Aorta (tissue), 5 donors: ENCODE measurements around the gene LAMA3. TPM values are rescaled to one million over a fixed set of nuclear protein-coding genes. Genes with fewer than 3 reads are reported as not detected.

Source experiments
- ATAC-seq: fragments of 200-7000 bp; cut with Tn5 transposase; one replicate; pipeline ENCODE4 v1.9.1; 2022; ENCODE audit warnings: moderate library complexity; ENCODE audit not compliant: low FRiP score
- DNase-seq, 2 donors: peaks; one replicate each; pipeline ENCODE4 v3.0.0-alpha.2; 2020
- H3K27ac ChIP-seq, 2 donors: one replicate each; pipeline ENCODE4 v1.5.1; 2013; ENCODE audit warnings: low read length in 2 of 2, mild to moderate bottlenecking in 2 of 2, moderate library complexity in 2 of 2, control low read depth in 1 of 2, inconsistent platforms in 1 of 2, low read depth in 1 of 2
- H3K27me3 ChIP-seq, 2 donors: one replicate each; pipeline ENCODE4 v1.6.1; 2013; ENCODE audit warnings: control low read depth in 1 of 2, low read length in 1 of 2, mild to moderate bottlenecking in 1 of 2, moderate library complexity in 1 of 2; ENCODE audit not compliant: insufficient read depth in 2 of 2, control insufficient read depth in 1 of 2
- H3K36me3 ChIP-seq, 2 donors: one replicate each; pipeline ENCODE4 v1.6.1; 2013; ENCODE audit warnings: control low read depth in 1 of 2, low read length in 1 of 2, mild to moderate bottlenecking in 1 of 2; ENCODE audit not compliant: insufficient read depth in 2 of 2, control insufficient read depth in 1 of 2
- H3K4me1 ChIP-seq, 2 donors: one replicate each; pipeline ENCODE4 v1.6.1; 2013; ENCODE audit warnings: low read length in 2 of 2, control low read depth in 1 of 2, mild to moderate bottlenecking in 1 of 2, moderate library complexity in 1 of 2; ENCODE audit not compliant: insufficient read depth in 2 of 2, control insufficient read depth in 1 of 2
- H3K4me3 ChIP-seq, 2 donors: one replicate each; pipeline ENCODE4 v1.5.1; 2013; ENCODE audit warnings: low read length in 2 of 2, control low read depth in 1 of 2, mild to moderate bottlenecking in 1 of 2
- H3K9me3 ChIP-seq: one replicate; pipeline ENCODE4 v1.6.1; 2013; ENCODE audit warnings: mild to moderate bottlenecking, low read length; ENCODE audit not compliant: control insufficient read depth
- WGBS, 2 donors: extraction: QIAGEN DNeasy Blood & Tissue Kit; methylation state at CpG; one replicate each; pipeline ENCODE4 v1.1.7; 2013; 5-methylcytosine and 5-hydroxymethylcytosine counted together
- intact Hi-C, 2 donors: fragments of 100-400 bp; cut with DNase I; formaldehyde crosslinking; loops; one replicate each; pipeline versions ENCODE4 v1.14.2 to v1.15.0; 2022
- polyA plus RNA-seq, 2 donors: library from polyadenylated mRNA; stranded (reverse); fragments of 200-250 nt; gene quantifications; one replicate each; pipeline ENCODE4 v1.2.3, GENCODE V29; 2013
- total RNA-seq, 2 donors: library from RNA; stranded (reverse); fragmentation: NEBNext Ultra II Directional; extraction: Animal tissue kit (Norgen Biotek cat#: 25700); gene quantifications; one replicate each; pipeline ENCODE4 v1.2.1, GENCODE V29; 2021
- donor health status: healthy with polysubstance abuse.
- donor health status: Bipolar disorder and iron deficiency.
- donor health status: DM: no; HTN: no; CAD: no.
- donor health status: DM: no; HTN: no; CAD: no.
- donor health status: DM: yes; HTN: yes; CAD: no.

LAMA3 gene
- total and polyA plus RNA-seq, 4 donors: 3.4 to 29.0 (median 17.6) TPM

- no peaks in the 10 kb centered on the region for H3K36me3 ChIP-seq
These were observed 166.5 kb downstream of the LAMA3 start for GRCh38 chr18:23855721-23856120.

GRCh38 chr18:23856466-23857163 is 167.4 kb downstream of the LAMA3 start:
- Histone ChIP-seq H3K27me3 (no peaks in the 10 kb centered on the region), H3K9me3 (no peaks in the 10 kb centered on the region), H3K36me3 (no peaks in the 10 kb centered on the region), H3K4me3 (no peak overlapping the region), H3K4me1 (no peaks in the 10 kb centered on the region), H3K27ac (no peak overlapping the region)
- ATAC-seq (no peak), DNase-seq (no peak)
- 63 to 73% methylated on average over 5 of the region's 5 CpGs for WGBS, 2 donors
- intact Hi-C loops: no loop called here

More at GRCh38 chr18:23855721-23856120, 166.5 kb downstream of the LAMA3 start:
- H3K27me3 ChIP-seq: no peaks in the 10 kb centered on the region
- H3K4me3 ChIP-seq: no peak overlapping the region
- DNase-seq: no peak
- intact Hi-C loops: no loop called here
- H3K9me3 ChIP-seq: no peaks in the 10 kb centered on the region
- 87 to 91% methylated on average over 5 of the region's 5 CpGs for WGBS, 2 donors
- H3K4me1 ChIP-seq: no peaks in the 10 kb centered on the region
- ATAC-seq: no peak
- H3K27ac ChIP-seq: no peak overlapping the region

GRCh38 chr18:23857164-23857552 is 167.9 kb downstream of the LAMA3 start:
- DNase-seq (no peak), ATAC-seq (no peak)
- H3K27ac ChIP-seq: no peak overlapping the region
- H3K4me3 ChIP-seq: no peak overlapping the region
- H3K4me1 ChIP-seq: no peaks in the 10 kb centered on the region
- no peaks in the 10 kb centered on the region for H3K9me3 ChIP-seq
- 95 to 96% methylated on average over 5 of the region's 5 CpGs for WGBS, 2 donors
- intact Hi-C loops: no loop called here
- H3K27me3 ChIP-seq: no peaks in the 10 kb centered on the region
- H3K36me3 ChIP-seq: no peaks in the 10 kb centered on the region

- intact Hi-C loops: no loop called here
- H3K4me3 ChIP-seq: no peak overlapping the region
- DNase-seq (no peak), ATAC-seq (no peak)
- no peaks in the 10 kb centered on the region for H3K4me1 ChIP-seq
- no peaks in the 10 kb centered on the region for H3K36me3 ChIP-seq
- WGBS, 2 donors: 66 to 75% methylated on average over 9 of the region's 9 CpGs
- H3K9me3 ChIP-seq: no peaks in the 10 kb centered on the region
- H3K27me3 ChIP-seq: no peaks in the 10 kb centered on the region
- no peak overlapping the region for H3K27ac ChIP-seq
These were observed 168.5 kb downstream of the LAMA3 start for GRCh38 chr18:23857756-23858155.

- DNase-seq: no peak
- Histone ChIP-seq H3K4me3 (no peak overlapping the region), H3K4me1 (peaks cover 0 to 4% of the 10 kb centered on the region in 2 donors), H3K27ac (no peak overlapping the region), H3K36me3 (no peaks in the 10 kb centered on the region), H3K27me3 (no peaks in the 10 kb centered on the region), H3K9me3 (no peaks in the 10 kb centered on the region)
- intact Hi-C loops: no loop called here
- ATAC-seq: no peak
- WGBS, 2 donors: 93 to 95% methylated on average over 3 of the region's 3 CpGs
These were observed 170.4 kb downstream of the LAMA3 start for GRCh38 chr18:23859466-23860336.

- no peak for ATAC-seq
- no peak overlapping the region for H3K4me3 ChIP-seq
- DNase-seq: no peak
- no peaks in the 10 kb centered on the region for H3K9me3 ChIP-seq
- WGBS, 2 donors: 90% methylated on average over 6 of the region's 6 CpGs
- intact Hi-C loops: no loop called here
- H3K36me3 ChIP-seq: no peaks in the 10 kb centered on the region
- peak overlapping the region in 1 of 2 donors; percentile 20 for H3K27ac ChIP-seq
- H3K27me3 ChIP-seq: no peaks in the 10 kb centered on the region
- peaks cover 0 to 12% of the 10 kb centered on the region in 2 donors for H3K4me1 ChIP-seq
These were observed 172.1 kb downstream of the LAMA3 start for GRCh38 chr18:23861326-23861725.

- no peaks in the 10 kb centered on the region for H3K36me3 ChIP-seq
These were observed 172.7 kb downstream of the LAMA3 start for GRCh38 chr18:23861805-23862470.

GRCh38 chr18:23864624-23865023 is 175.4 kb downstream of the LAMA3 start:
- DNase-seq (no peak), ATAC-seq (no peak)
- Histone ChIP-seq H3K4me1 (peaks cover 0 to 12% of the 10 kb centered on the region in 2 donors), H3K9me3 (no peaks in the 10 kb centered on the region), H3K27ac (no peak overlapping the region), H3K27me3 (no peaks in the 10 kb centered on the region), H3K4me3 (no peak overlapping the region), H3K36me3 (no peaks in the 10 kb centered on the region)
- intact Hi-C loops: no loop called here
- WGBS, 2 donors: 55 to 66% methylated on average over 4 of the region's 4 CpGs

More at GRCh38 chr18:23861805-23862470, 172.7 kb downstream of the LAMA3 start:
- H3K27ac ChIP-seq: peak overlapping the region in 1 of 2 donors; percentile 80
- DNase-seq (no peak), ATAC-seq (no peak)
- H3K4me3 ChIP-seq: no peak overlapping the region
- intact Hi-C loops: no loop called here
- H3K4me1 ChIP-seq: peaks cover 0 to 12% of the 10 kb centered on the region in 2 donors
- H3K27me3 ChIP-seq: no peaks in the 10 kb centered on the region
- 33 to 36% methylated on average over 6 of the region's 6 CpGs for WGBS, 2 donors
- no peaks in the 10 kb centered on the region for H3K9me3 ChIP-seq
